Osteoblast (primary cell): ENCODE results near the gene NFATC3. TPM values are rescaled to one million over a fixed set of nuclear protein-coding genes. Genes with fewer than 3 reads are reported as not detected.

Source experiments
- DNase-seq: peaks from one replicate; pipeline ENCODE4 v3.0.0; 2011; ENCODE audit warnings: low spot score, mixed read lengths; ENCODE audit not compliant: insufficient read length; ENCODE audit errors: missing footprints
- H2AFZ ChIP-seq: 2 replicates; pipeline ENCODE4 v1.6.0; 2011; ENCODE audit warnings: mild to moderate bottlenecking, low read length
- H3K27ac ChIP-seq: 2 replicates; pipeline ENCODE4 v1.5.1; 2011; ENCODE audit warnings: mild to moderate bottlenecking, low read depth, low read length, moderate library complexity
- H3K27me3 ChIP-seq: 2 replicates; pipeline ENCODE4 v1.6.0; 2012; ENCODE audit warnings: mild to moderate bottlenecking, control low read depth, inconsistent platforms, low read length, moderate library complexity; ENCODE audit not compliant: insufficient read depth
- H3K36me3 ChIP-seq: 2 replicates; pipeline ENCODE4 v1.5.1; 2011; ENCODE audit warnings: mild to moderate bottlenecking, low read length, control low read depth, moderate library complexity; ENCODE audit not compliant: insufficient read depth
- H3K4me1 ChIP-seq: 2 replicates; pipeline ENCODE4 v1.5.1; 2011; ENCODE audit warnings: mild to moderate bottlenecking, low read length, control low read depth, moderate library complexity; ENCODE audit not compliant: insufficient read depth
- H3K4me2 ChIP-seq: 2 replicates; pipeline ENCODE4 v1.6.0; 2011; ENCODE audit warnings: mild to moderate bottlenecking, low read length; ENCODE audit not compliant: insufficient read depth
- H3K4me3 ChIP-seq: fragments of 200-600 bp; sonication (generic); 3 replicates; pipeline ENCODE4 v1.5.1; 2012; ENCODE audit warnings: mild to moderate bottlenecking, low read length, inconsistent platforms; ENCODE audit not compliant: insufficient read depth
- H3K79me2 ChIP-seq: 2 replicates; pipeline ENCODE4 v1.6.0; 2012; ENCODE audit warnings: mild to moderate bottlenecking, low read length, control low read depth, inconsistent platforms; ENCODE audit not compliant: insufficient read depth
- H3K9me3 ChIP-seq: 2 replicates; pipeline ENCODE4 v1.5.1; 2011; ENCODE audit warnings: low read depth, low read length, control low read depth
- H4K20me1 ChIP-seq: 2 replicates; pipeline ENCODE4 v1.6.0; 2012; ENCODE audit warnings: mild to moderate bottlenecking, low read length, control low read depth; ENCODE audit not compliant: insufficient read depth
- total RNA-seq: library from RNA; depleted of rRNA; stranded (reverse); fragments of >200 nt; gene quantifications from 2 replicates; pipeline ENCODE4 v1.2.3, GENCODE V29; 2012
- TF ChIP-seq, protein P1 (sequence below): IDR thresholded peaks from 2 replicates; pipeline ENCODE4 v1.5.1; 2011; ENCODE audit warnings: mild to moderate bottlenecking, low read depth, low read length, moderate library complexity; ENCODE audit errors: extremely low read depth

Gene NFATC3
- total RNA-seq, 1 donor: 36.2 TPM

DNA sequence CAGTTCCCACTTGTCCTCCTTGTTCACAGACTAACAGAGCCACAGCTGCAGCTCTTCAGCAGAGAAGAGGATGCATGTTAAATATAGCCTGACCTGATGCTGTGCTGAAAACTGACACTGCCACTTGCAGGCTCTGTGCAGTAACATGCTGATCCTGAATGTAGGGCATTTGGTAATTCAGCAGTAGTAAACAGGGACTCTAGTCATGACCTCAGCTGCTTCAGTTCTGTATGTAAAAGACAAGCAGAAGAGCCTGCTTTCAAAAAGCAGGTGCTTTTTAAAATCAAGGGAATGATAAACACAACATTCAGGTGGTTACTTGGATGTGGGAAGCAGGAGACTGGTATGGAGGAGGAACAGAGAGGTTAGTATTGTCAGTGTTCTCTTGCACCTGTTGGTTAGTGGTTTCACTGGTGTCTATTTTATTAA lies 116.9 kb downstream of the NFATC3 start:
- H3K9me3 ChIP-seq: no peaks in the 10 kb centered on the region
- no peaks in the 10 kb centered on the region for H3K27me3 ChIP-seq
- no peak overlapping the region for H3K27ac ChIP-seq
- no peaks in the 10 kb centered on the region for H3K79me2 ChIP-seq
- peaks cover 2% of the 10 kb centered on the region for H4K20me1 ChIP-seq
- H3K36me3 ChIP-seq: no peaks in the 10 kb centered on the region
- no peak overlapping the region for H3K4me3 ChIP-seq
- H3K4me2 ChIP-seq: no peak overlapping the region
- H2AFZ ChIP-seq: no peak overlapping the region
- TF ChIP-seq, protein P1, sequence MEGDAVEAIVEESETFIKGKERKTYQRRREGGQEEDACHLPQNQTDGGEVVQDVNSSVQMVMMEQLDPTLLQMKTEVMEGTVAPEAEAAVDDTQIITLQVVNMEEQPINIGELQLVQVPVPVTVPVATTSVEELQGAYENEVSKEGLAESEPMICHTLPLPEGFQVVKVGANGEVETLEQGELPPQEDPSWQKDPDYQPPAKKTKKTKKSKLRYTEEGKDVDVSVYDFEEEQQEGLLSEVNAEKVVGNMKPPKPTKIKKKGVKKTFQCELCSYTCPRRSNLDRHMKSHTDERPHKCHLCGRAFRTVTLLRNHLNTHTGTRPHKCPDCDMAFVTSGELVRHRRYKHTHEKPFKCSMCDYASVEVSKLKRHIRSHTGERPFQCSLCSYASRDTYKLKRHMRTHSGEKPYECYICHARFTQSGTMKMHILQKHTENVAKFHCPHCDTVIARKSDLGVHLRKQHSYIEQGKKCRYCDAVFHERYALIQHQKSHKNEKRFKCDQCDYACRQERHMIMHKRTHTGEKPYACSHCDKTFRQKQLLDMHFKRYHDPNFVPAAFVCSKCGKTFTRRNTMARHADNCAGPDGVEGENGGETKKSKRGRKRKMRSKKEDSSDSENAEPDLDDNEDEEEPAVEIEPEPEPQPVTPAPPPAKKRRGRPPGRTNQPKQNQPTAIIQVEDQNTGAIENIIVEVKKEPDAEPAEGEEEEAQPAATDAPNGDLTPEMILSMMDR: no peak
- peaks cover 13% of the 10 kb centered on the region for H3K4me1 ChIP-seq
- no peak for DNase-seq

DNA sequence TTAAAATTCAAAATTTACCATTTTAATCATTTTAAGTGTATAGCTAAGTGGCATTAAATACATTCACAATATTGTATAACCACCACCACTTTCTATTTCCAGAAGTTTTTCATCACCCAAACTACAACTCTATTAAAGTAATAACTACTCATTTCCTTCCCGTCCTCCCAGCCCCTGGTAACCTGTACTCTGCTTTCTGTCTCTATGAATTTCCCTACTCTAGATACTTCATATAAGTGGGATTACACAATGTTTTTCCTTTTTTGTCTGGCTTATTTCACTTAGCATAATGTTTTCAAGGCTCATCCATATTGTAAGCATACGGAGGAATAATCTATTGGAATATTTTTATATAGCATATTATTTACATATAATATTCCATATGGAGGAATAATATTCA lies 121.1 kb downstream of the NFATC3 start:
- H3K27ac ChIP-seq: no peak overlapping the region
- TF ChIP-seq, protein P1: no peak
- H3K79me2 ChIP-seq: no peaks in the 10 kb centered on the region
- no peak for DNase-seq
- H3K4me2 ChIP-seq: no peak overlapping the region
- H3K27me3 ChIP-seq: no peaks in the 10 kb centered on the region
- no peak overlapping the region for H2AFZ ChIP-seq
- no peaks in the 10 kb centered on the region for H3K9me3 ChIP-seq
- no peaks in the 10 kb centered on the region for H3K36me3 ChIP-seq
- no peaks in the 10 kb centered on the region for H3K4me1 ChIP-seq
- no peaks in the 10 kb centered on the region for H4K20me1 ChIP-seq
- no peak overlapping the region for H3K4me3 ChIP-seq

DNA sequence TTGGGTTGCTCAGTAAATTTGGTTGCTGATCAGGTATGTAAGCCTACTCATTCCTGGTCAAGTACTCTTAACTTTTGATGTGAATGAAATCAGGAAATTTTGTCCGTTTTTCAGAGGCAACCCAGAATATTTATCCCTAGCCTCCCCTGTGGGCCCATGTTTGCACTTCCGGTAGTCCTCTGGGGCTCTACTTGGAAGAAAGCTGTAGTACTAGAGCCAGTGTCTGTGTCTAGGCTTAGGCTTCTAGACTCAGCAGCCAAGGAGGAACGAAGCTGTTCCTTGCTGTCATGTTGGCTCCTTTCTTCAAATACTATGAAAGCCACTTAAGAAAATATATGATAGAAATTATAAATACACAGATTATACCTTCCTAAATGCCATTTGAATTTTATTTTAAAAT lies 129.6 kb downstream of the NFATC3 start:
- Histone ChIP-seq H3K27ac (no peak overlapping the region), H3K27me3 (no peaks in the 10 kb centered on the region), H3K4me3 (no peak overlapping the region), H4K20me1 (no peaks in the 10 kb centered on the region), H3K79me2 (peaks cover 2% of the 10 kb centered on the region), H3K4me2 (no peak overlapping the region), H3K36me3 (no peaks in the 10 kb centered on the region), H3K9me3 (no peaks in the 10 kb centered on the region), H2AFZ (no peak overlapping the region), H3K4me1 (no peaks in the 10 kb centered on the region)
- DNase-seq: no peak
- TF ChIP-seq, protein P1: no peak

DNA sequence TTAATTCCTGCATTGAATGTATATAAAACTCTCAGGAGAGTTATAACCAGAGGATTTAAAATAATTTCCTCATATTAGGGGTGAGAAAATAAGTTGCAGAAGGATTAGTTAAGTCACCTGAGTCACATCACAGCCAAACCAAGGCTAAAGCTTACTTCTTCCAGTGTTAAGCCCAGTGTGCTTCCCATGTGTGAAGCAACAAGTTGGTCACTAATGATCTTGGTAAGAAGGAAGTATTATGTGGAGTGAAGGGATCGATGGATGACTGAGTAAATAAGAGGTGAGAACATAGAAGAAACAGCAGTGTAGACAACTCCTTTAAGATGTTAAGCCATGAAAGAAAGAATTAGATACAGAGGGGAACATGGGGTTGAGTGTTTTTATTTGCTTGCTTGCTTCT lies 130.1 kb downstream of the NFATC3 start:
- Histone ChIP-seq H3K9me3 (no peaks in the 10 kb centered on the region), H3K4me1 (no peaks in the 10 kb centered on the region), H3K79me2 (peaks cover 2% of the 10 kb centered on the region), H2AFZ (no peak overlapping the region), H3K4me3 (no peak overlapping the region), H3K27me3 (no peaks in the 10 kb centered on the region), H4K20me1 (no peaks in the 10 kb centered on the region), H3K27ac (no peak overlapping the region), H3K36me3 (no peaks in the 10 kb centered on the region), H3K4me2 (no peak overlapping the region)
- TF ChIP-seq, protein P1: no peak
- DNase-seq: no peak
